GM23338 (cell line): ENCODE measurements around the gene ACTA2. TPM values are rescaled to one million over a fixed set of nuclear protein-coding genes. Genes with fewer than 3 reads are reported as not detected.

Experiments used
- ATAC-seq: fragments of 200-7000 bp; cut with Tn5 transposase; 3 replicates; pipeline ENCODE4 v1.9.1; 2020
- DNase-seq: peaks from one replicate; pipeline ENCODE4 v3.0.0-alpha.2; 2015; ENCODE audit warnings: low spot score
- H2AFZ ChIP-seq: fragments of 200-600 bp; sonication (generic); 2 replicates; pipeline ENCODE4 v1.8.0; 2016; ENCODE audit warnings: antibody characterized with exemption, mild to moderate bottlenecking, moderate library complexity
- H3F3A ChIP-seq: fragments of 200-600 bp; sonication (generic); replicated peaks from 2 replicates; pipeline ENCODE4 v1.8.0; 2017; ENCODE audit warnings: antibody characterized with exemption, mixed run types, low read depth
- H3K27ac ChIP-seq: fragments of 200-600 bp; sonication (generic); 2 replicates; pipeline ENCODE4 v1.6.1; 2016; ENCODE audit warnings: low read depth
- H3K27me3 ChIP-seq: fragments of 200-600 bp; sonication (generic); 2 replicates; pipeline ENCODE4 v1.8.0; 2016; ENCODE audit warnings: mild to moderate bottlenecking, mixed run types, moderate library complexity; ENCODE audit not compliant: insufficient read depth
- H3K36me3 ChIP-seq: fragments of 200-600 bp; sonication (generic); 2 replicates; pipeline ENCODE4 v1.8.0; 2016; ENCODE audit warnings: mild to moderate bottlenecking; ENCODE audit not compliant: insufficient read depth
- H3K4me1 ChIP-seq: fragments of 200-600 bp; sonication (generic); 2 replicates; pipeline ENCODE4 v1.8.0; 2016; ENCODE audit warnings: mild to moderate bottlenecking, moderate library complexity; ENCODE audit not compliant: insufficient read depth
- H3K4me2 ChIP-seq: fragments of 200-600 bp; sonication (generic); 2 replicates; pipeline ENCODE4 v1.7.1; 2017; ENCODE audit warnings: mixed run types
- H3K4me3 ChIP-seq: fragments of 200-600 bp; sonication (generic); 2 replicates; pipeline ENCODE4 v1.6.1; 2016; ENCODE audit warnings: mixed run types
- H3K79me2 ChIP-seq: fragments of 200-600 bp; sonication (generic); replicated peaks from 2 replicates; pipeline ENCODE4 v1.8.0; 2017; ENCODE audit warnings: mild to moderate bottlenecking; ENCODE audit not compliant: insufficient read depth
- H3K9me2 ChIP-seq: fragments of 200-600 bp; sonication (generic); 2 replicates; pipeline ENCODE4 v1.8.0; 2017; ENCODE audit not compliant: insufficient read depth
- H4K20me1 ChIP-seq: fragments of 200-600 bp; sonication (generic); replicated peaks from 2 replicates; pipeline ENCODE4 v1.8.0; 2017; ENCODE audit warnings: mild to moderate bottlenecking; ENCODE audit not compliant: insufficient read depth
- H3K27ac Mint-ChIP-seq: 2 replicates; pipeline ENCODE4 v1.8.0; 2020; ENCODE audit warnings: inconsistent platforms, mild to moderate bottlenecking, moderate library complexity, mixed read lengths
- H3K27me3 Mint-ChIP-seq: 3 replicates; pipeline ENCODE4 v1.8.0; 2022; ENCODE audit warnings: low read depth, mild to moderate bottlenecking, moderate library complexity, mixed read lengths, inconsistent platforms; ENCODE audit not compliant: insufficient read depth, poor library complexity
- H3K36me3 Mint-ChIP-seq: 3 replicates; pipeline ENCODE4 v1.8.0; 2021; ENCODE audit warnings: low read depth, mild to moderate bottlenecking, inconsistent platforms, moderate library complexity, mixed read lengths
- H3K4me1 Mint-ChIP-seq: 3 replicates; pipeline ENCODE4 v1.8.0; 2020; ENCODE audit warnings: mild to moderate bottlenecking, inconsistent platforms, mixed read lengths
- H3K4me3 Mint-ChIP-seq: 3 replicates; pipeline ENCODE4 v1.8.0; 2021; ENCODE audit warnings: moderate library complexity, mild to moderate bottlenecking, inconsistent platforms, mixed read lengths
- H3K9me3 Mint-ChIP-seq: 3 replicates; pipeline ENCODE4 v1.8.0; 2020; ENCODE audit warnings: moderate library complexity, mild to moderate bottlenecking, inconsistent platforms, mixed read lengths
- CREB1 ChIP-seq: fragments of 250-450 bp; sonication (Bioruptor Pico); IDR thresholded peaks from 2 replicates; pipeline ENCODE4 v1.5.0; 2020; ENCODE audit warnings: low read depth, mild to moderate bottlenecking, moderate library complexity
- CTCF ChIP-seq, 2 experiments: fragments of 200-600 bp in 1 of 2; sonication (generic) in 1 of 2; conservative IDR thresholded peaks; 2 replicates each; pipeline versions ENCODE4 v1.5.1 to v1.6.1; 2016 to 2017; ENCODE audit warnings: antibody characterized with exemption in 2 of 2, low read depth in 2 of 2, mild to moderate bottlenecking in 2 of 2, moderate library complexity in 1 of 2
- ETS1 ChIP-seq: IDR thresholded peaks from 2 replicates; pipeline ENCODE4 v1.6.1; 2016; ENCODE audit warnings: antibody characterized with exemption
- EZH2 ChIP-seq: fragments of 200-600 bp; sonication (generic); IDR thresholded peaks from one replicate; pipeline ENCODE4 v1.8.0; 2017; ENCODE audit warnings: antibody characterized with exemption, mild to moderate bottlenecking, low read depth; ENCODE audit not compliant: unreplicated experiment
- NANOG ChIP-seq: IDR thresholded peaks from 2 replicates; pipeline ENCODE4 v1.6.1; 2016; ENCODE audit warnings: antibody characterized with exemption, borderline replicate concordance
- POLR2AphosphoS5 ChIP-seq: IDR thresholded peaks from 2 replicates; pipeline ENCODE4 v1.6.1; 2016; ENCODE audit warnings: antibody characterized with exemption, low read depth
- STAT1 ChIP-seq: IDR thresholded peaks from one replicate; pipeline ENCODE4 v1.6.1; 2016; ENCODE audit warnings: antibody characterized with exemption; ENCODE audit not compliant: unreplicated experiment
- ZNF331 ChIP-seq: fragments of 250-450 bp; sonication (Bioruptor Pico); IDR thresholded peaks from 2 replicates; pipeline ENCODE4 v1.5.0; 2020; ENCODE audit warnings: low read depth, mild to moderate bottlenecking, moderate library complexity
- ZNF462 ChIP-seq: fragments of 250-450 bp; sonication (Bioruptor Pico); IDR thresholded peaks from 2 replicates; pipeline ENCODE4 v1.5.0; 2020; ENCODE audit warnings: mild to moderate bottlenecking, moderate library complexity
- polyA plus RNA-seq: library from polyadenylated mRNA; unstranded; fragments of >200 nt; fragmentation: Nextera tagmentation; extraction: Ambion mirVana; gene quantifications from 2 replicates; pipeline ENCODE4 v1.2.1, GENCODE V29; 2016
- total RNA-seq: library from RNA; depleted of rRNA; stranded (reverse); fragments of >200 nt; shearing (Covaris generic); gene quantifications from 2 replicates; pipeline ENCODE4 v1.2.3, GENCODE V29; 2014

The ACTA2 gene
- total and polyA plus RNA-seq, 2 experiments from 2014 or later = 3.4 to 9.4 TPM

GRCh38 chr10:88911116-88911515 lies 41.5 kb downstream of the ACTA2 start:
- Histone ChIP-seq H3K4me1 (no peaks in the 10 kb centered on the region), H3K36me3 (no peaks in the 10 kb centered on the region), H2AFZ (no peak overlapping the region), H3K27ac (no peak overlapping the region), H4K20me1 (no peaks in the 10 kb centered on the region), H3K27me3 (no peaks in the 10 kb centered on the region), H3K9me2 (no peaks in the 10 kb centered on the region), H3K4me2 (no peak overlapping the region), H3F3A (no peaks in the 10 kb centered on the region), H3K4me3 (no peak overlapping the region), H3K79me2 (no peaks in the 10 kb centered on the region)
- Mint-ChIP-seq H3K4me1 (peaks cover 4% of the 10 kb centered on the region; the same call in 2 of the 3 replicates), H3K27me3 (no peaks in the 10 kb centered on the region), H3K9me3 (no peaks in the 10 kb centered on the region), H3K36me3 (no peaks in the 10 kb centered on the region; the same call in 2 of the 3 replicates), H3K4me3 (no peak overlapping the region), H3K27ac (no peak overlapping the region)
- DNase-seq (no peak), ATAC-seq (no peak)
- no peak for TF ChIP-seq ZNF331 (CRISPR knock-in tag)
- no peak for TF ChIP-seq STAT1
- no peak for TF ChIP-seq EZH2
- TF ChIP-seq CREB1 (CRISPR knock-in tag) = no peak
- TF ChIP-seq ETS1 = no peak
- TF ChIP-seq CTCF (conservative IDR thresholded peaks at IDR 0.05; ENCODE audit: low read depth in 2 of 2) = no peak
- no peak for TF ChIP-seq NANOG
- no peak for TF ChIP-seq ZNF462
- no peak for TF ChIP-seq POLR2AphosphoS5
